Endothelial cell of umbilical vein (primary cell): ENCODE measurements around the gene CABP2. TPM values are rescaled to one million over a fixed set of nuclear protein-coding genes. Genes with fewer than 3 reads are reported as not detected.

Experiments used
- BruUV-seq: library from RNA; stranded (reverse); fragments of 400-500 nt; replicated peaks from 2 replicates; lab custom pipeline; 2021; lab: Mats Ljungman, UMichigan
- CTCF ChIA-PET: fragments of 300-600, 350-600 bp; sonication (Branson Sonifier 250); formaldehyde crosslinking; loops from one replicate; lab custom pipeline; 2021; ENCODE audit warnings: antibody characterized with exemption, inconsistent platforms; lab: Charles Lee
- POLR2A ChIA-PET: fragments of 300-600, 350-600 bp; sonication (Branson Sonifier 250); formaldehyde crosslinking; loops from one replicate; lab custom pipeline; 2021; ENCODE audit warnings: antibody characterized with exemption, inconsistent platforms; lab: Charles Lee
- DNase-seq: peaks from one replicate; pipeline ENCODE4 v3.0.0-alpha.2; 2011; ENCODE audit warnings: low read depth, low spot score
- FAIRE-seq: peaks from 2 replicates; lab custom pipeline; 2011; peaks lifted over from hg19 to GRCh38; lab: Jason Lieb, UNC
- H2AFZ ChIP-seq: 2 replicates; pipeline ENCODE4 v1.6.0; 2012; ENCODE audit warnings: low read depth, low read length, control low read depth, inconsistent platforms
- H3K27ac ChIP-seq: 2 replicates; pipeline ENCODE4 v1.5.1; 2011; ENCODE audit warnings: low read depth, mild to moderate bottlenecking, control low read depth, low read length, moderate library complexity; ENCODE audit not compliant: insufficient read depth
- H3K27me3 ChIP-seq, 2 experiments: 2 replicates each; pipeline versions ENCODE4 v1.6.0 to v1.6.1; 2011; ENCODE audit warnings: low read length in 2 of 2, mixed read lengths in 1 of 2; ENCODE audit not compliant: control insufficient read depth in 2 of 2, insufficient read depth in 2 of 2
- H3K36me3 ChIP-seq, 2 experiments: 2 replicates in 1 of 2; 3 replicates in 1 of 2; pipeline ENCODE4 v1.5.1; 2011; ENCODE audit warnings: low read length in 2 of 2, mild to moderate bottlenecking in 1 of 2, moderate library complexity in 1 of 2; ENCODE audit not compliant: control insufficient read depth in 2 of 2, insufficient read depth in 2 of 2; ENCODE audit errors: extremely low read depth in 1 of 2
- H3K4me1 ChIP-seq: 3 replicates; pipeline ENCODE4 v1.5.1; 2011; ENCODE audit warnings: mild to moderate bottlenecking, low read length; ENCODE audit not compliant: control insufficient read depth, insufficient read depth; ENCODE audit errors: extremely low read depth
- H3K4me2 ChIP-seq: 2 replicates; pipeline ENCODE4 v1.6.1; 2011; ENCODE audit warnings: low read length, control low read depth, mixed read lengths; ENCODE audit not compliant: insufficient read depth
- H3K4me3 ChIP-seq, 3 experiments: fragments of 200-600 bp in 1 of 3; sonication (generic), shearing (Covaris generic) in 1 of 3; replicated peaks in 1 of 3; 2 replicates each; pipeline ENCODE4 v1.5.1; 2011 to 2016; ENCODE audit warnings: control low read depth in 3 of 3, low read length in 3 of 3, mild to moderate bottlenecking in 2 of 3, inconsistent platforms in 1 of 3, low read depth in 1 of 3, moderate library complexity in 1 of 3; ENCODE audit not compliant: insufficient read depth in 1 of 3
- H3K79me2 ChIP-seq: 2 replicates; pipeline ENCODE4 v1.6.0; 2012; ENCODE audit warnings: low read length, inconsistent platforms; ENCODE audit not compliant: control insufficient read depth, insufficient read depth
- H3K9ac ChIP-seq: replicated peaks from 2 replicates; pipeline ENCODE3; 2011; ENCODE audit warnings: low read length, control low read depth; ENCODE audit not compliant: insufficient read depth; ENCODE audit errors: extremely low read depth
- H3K9me1 ChIP-seq: replicated peaks from 3 replicates; pipeline ENCODE4 v1.6.0; 2011; ENCODE audit warnings: mild to moderate bottlenecking, low read length; ENCODE audit not compliant: control insufficient read depth, insufficient read depth; ENCODE audit errors: extremely low read depth
- H3K9me3 ChIP-seq: replicated peaks from 2 replicates; pipeline ENCODE4 v1.5.1; 2012; ENCODE audit warnings: low read length, inconsistent platforms; ENCODE audit not compliant: control insufficient read depth, insufficient read depth
- H4K20me1 ChIP-seq: replicated peaks from 2 replicates; pipeline ENCODE3; 2011; ENCODE audit warnings: mild to moderate bottlenecking, low read length; ENCODE audit not compliant: control insufficient read depth, insufficient read depth; ENCODE audit errors: extremely low read depth
- CTCF ChIP-seq, 2 donors: IDR thresholded peaks; 1 replicate in 1 of 2; 2 replicates in 1 of 2; pipeline ENCODE4 v1.5.1; 2011; ENCODE audit warnings: low read length in 2 of 2, mild to moderate bottlenecking in 2 of 2, moderate library complexity in 2 of 2, control low read depth in 1 of 2, inconsistent platforms in 1 of 2, low read depth in 1 of 2; ENCODE audit not compliant: insufficient read depth in 1 of 2; ENCODE audit errors: extremely low read depth in 1 of 2
- EZH2 ChIP-seq: IDR thresholded peaks from 2 replicates; pipeline ENCODE4 v1.6.1; 2012; ENCODE audit warnings: borderline replicate concordance, low read depth, mild to moderate bottlenecking, moderate library complexity, low read length, inconsistent platforms; ENCODE audit not compliant: severe bottlenecking
- FOS ChIP-seq: IDR thresholded peaks from 2 replicates; pipeline ENCODE4 v1.6.1; 2011; ENCODE audit warnings: mild to moderate bottlenecking, low read length, moderate library complexity, borderline replicate concordance; ENCODE audit not compliant: insufficient read depth
- GATA2 ChIP-seq: IDR thresholded peaks from 2 replicates; pipeline ENCODE4 v1.7.0; 2011; ENCODE audit warnings: low read depth, mild to moderate bottlenecking, moderate library complexity, mixed read lengths, low read length; ENCODE audit not compliant: insufficient read length, insufficient read depth
- JUN ChIP-seq: IDR thresholded peaks from 2 replicates; pipeline ENCODE4 v1.6.1; 2011; ENCODE audit warnings: borderline replicate concordance, low read depth; ENCODE audit not compliant: insufficient read length, insufficient read depth
- MAX ChIP-seq: IDR thresholded peaks from 2 replicates; pipeline ENCODE4 v1.6.1; 2011; ENCODE audit not compliant: insufficient read depth, insufficient read length
- MYC ChIP-seq: IDR thresholded peaks from one replicate; pipeline ENCODE4 v1.6.1; 2011; ENCODE audit warnings: mild to moderate bottlenecking, low read depth, low read length
- POLR2A ChIP-seq: IDR thresholded peaks from 2 replicates; pipeline ENCODE4 v1.6.1; 2012; ENCODE audit warnings: low read depth, mild to moderate bottlenecking, control low read depth, low read length
- POLR2AphosphoS5 ChIP-seq: IDR thresholded peaks from 2 replicates; pipeline ENCODE4 v1.6.1; 2012; ENCODE audit warnings: low read depth, mild to moderate bottlenecking, control low read depth, low read length, moderate library complexity; ENCODE audit not compliant: insufficient read depth
- dilution Hi-C: fragments of 300-500 bp; cut with MboI; formaldehyde crosslinking; loops from one replicate; pipeline ENCODE4 v1.15.0; 2019; ENCODE audit warnings: low sequenced_read_pairs; ENCODE audit not compliant: extremely low pct_ligation_motif_present
- intact Hi-C: fragments of 100-400 bp; cut with micrococcal nuclease; formaldehyde crosslinking; loops from one replicate; pipeline ENCODE4 v1.10.0; 2022
- polyA plus RNA-seq, 4 experiments: library from polyadenylated mRNA; depleted of rRNA in 3 of 4; stranded (reverse) in 3 of 4; unstranded in 1 of 4; fragments of >200 nt; gene quantifications; 2 replicates each; pipeline versions ENCODE4 v1.2.1 to v1.2.3, GENCODE V29; 2011 to 2012; ENCODE audit warnings: missing spikeins in 1 of 4
- total RNA-seq: library from RNA; stranded (reverse); gene quantifications from 2 replicates; pipeline ENCODE4 v1.2.3, GENCODE V29; 2021

CABP2 gene
- total and polyA plus RNA-seq, 2 donors (not counting 3 experiments of a cell fraction or from before 2014, with no cell fraction given) = not detected

GRCh38 chr11:67532889-67533288 is 9.6 kb upstream of the CABP2 start:
- DNase-seq = no peak
- H3K27ac ChIP-seq = no peak overlapping the region
- H3K4me2 ChIP-seq = no peak overlapping the region
- no peak overlapping the region for H2AFZ ChIP-seq
- ChIA-PET CTCF (no interaction called here), POLR2A (no interaction called here)
- peaks cover 3% of the 10 kb centered on the region for H3K9me3 ChIP-seq
- no peak overlapping the region for H3K9ac ChIP-seq
- no peaks in the 10 kb centered on the region for H4K20me1 ChIP-seq
- dilution Hi-C loops = no loop called here
- TF ChIP-seq GATA2 (no peak), MYC (no peak), POLR2A (no peak), FOS (no peak), EZH2 (no peak), MAX (no peak), JUN (no peak), CTCF (IDR thresholded peaks at IDR 0.05; ENCODE audit: extremely low read depth in 1 of 2, insufficient read depth in 1 of 2, low read depth in 1 of 2, low read length in 2 of 2) (no peak), POLR2AphosphoS5 (no peak)
- H3K4me1 ChIP-seq = no peaks in the 10 kb centered on the region
- H3K4me3 ChIP-seq = no peak overlapping the region
- intact Hi-C loops = no loop called here
- no TSS peak for BruUV-seq
- no peaks in the 10 kb centered on the region for H3K9me1 ChIP-seq
- H3K79me2 ChIP-seq = no peaks in the 10 kb centered on the region
- H3K36me3 ChIP-seq = no peaks in the 10 kb centered on the region
- H3K27me3 ChIP-seq = no peaks in the 10 kb centered on the region
- FAIRE-seq = no peak
